B cell (primary cell): ENCODE measurements around the gene CCDC179. TPM values are rescaled to one million over a fixed set of nuclear protein-coding genes. Genes with fewer than 3 reads are reported as not detected.

Experiments
- ATAC-seq: fragments of 200-7000 bp; cut with Tn5 transposase; one replicate; pipeline ENCODE4 v1.10.0; 2021; ENCODE audit warnings: low read depth, mild to moderate bottlenecking, moderate number of reproducible peaks, moderate library complexity
- CTCF ChIA-PET: fragments of 350-600 bp; sonication (Branson Sonifier 250); formaldehyde crosslinking; loops from one replicate; lab custom pipeline; 2021; ENCODE audit warnings: antibody characterized with exemption, inconsistent platforms; lab: Charles Lee
- POLR2A ChIA-PET: fragments of 350-600 bp; sonication (Branson Sonifier 250); formaldehyde crosslinking; loops from one replicate; lab custom pipeline; 2021; ENCODE audit warnings: antibody characterized with exemption; lab: Charles Lee
- DNase-seq: peaks from one replicate; pipeline ENCODE4 v3.0.0; 2013
- H2AFZ ChIP-seq: 2 replicates; pipeline ENCODE4 v1.6.1; 2012; ENCODE audit warnings: mild to moderate bottlenecking, low read depth, low read length; ENCODE audit not compliant: insufficient read depth, poor library complexity, severe bottlenecking
- H3K27ac ChIP-seq, 2 donors: 1 replicate in 1 of 2; 2 replicates in 1 of 2; pipeline ENCODE4 v1.5.1; 2012 to 2013; ENCODE audit warnings: low read length in 2 of 2, mild to moderate bottlenecking in 2 of 2, moderate library complexity in 1 of 2
- H3K27me3 ChIP-seq, 4 experiments: fragments of 200-600 bp in 1 of 4; sonication (generic) in 1 of 4; replicated peaks in 1 of 4; 1 replicate in 2 of 4; 2 replicates in 2 of 4; pipeline versions ENCODE4 v1.6.1 to v1.7.0; 2013 to 2016; ENCODE audit warnings: low read length in 3 of 4, mild to moderate bottlenecking in 2 of 4, mixed read lengths in 1 of 4, moderate library complexity in 1 of 4; ENCODE audit not compliant: insufficient read depth in 4 of 4, control insufficient read depth in 3 of 4; ENCODE audit errors: control extremely low read depth in 1 of 4
- H3K36me3 ChIP-seq, 2 experiments: replicated peaks in 1 of 2; 1 replicate in 1 of 2; 2 replicates in 1 of 2; pipeline versions ENCODE4 v1.6.1 to v1.7.1; 2013; ENCODE audit warnings: low read length in 1 of 2; ENCODE audit not compliant: insufficient read depth in 2 of 2, control insufficient read depth in 1 of 2; ENCODE audit errors: control extremely low read depth in 1 of 2, extremely low read depth in 1 of 2
- H3K4me1 ChIP-seq, 2 donors: fragments of 200-600 bp in 1 of 2; sonication (generic) in 1 of 2; 1 replicate in 1 of 2; 2 replicates in 1 of 2; pipeline versions ENCODE4 v1.5.1 to v1.6.1; 2013 to 2017; ENCODE audit warnings: low read length in 2 of 2; ENCODE audit not compliant: control insufficient read depth in 2 of 2, insufficient read depth in 2 of 2
- H3K4me2 ChIP-seq: replicated peaks from 2 replicates; pipeline ENCODE3; 2012; ENCODE audit warnings: mild to moderate bottlenecking, low read depth, low read length; ENCODE audit not compliant: poor library complexity, severe bottlenecking
- H3K4me3 ChIP-seq, 5 experiments: fragments of 200-600 bp in 1 of 5; sonication (generic) in 1 of 5; 1 replicate in 3 of 5; 2 replicates in 2 of 5; pipeline versions ENCODE4 v1.5.1 to v1.7.0; 2011 to 2016; ENCODE audit warnings: low read length in 4 of 5, mild to moderate bottlenecking in 4 of 5, low read depth in 2 of 5, control low read depth in 1 of 5, moderate library complexity in 1 of 5; ENCODE audit not compliant: insufficient read depth in 1 of 5; ENCODE audit errors: control extremely low read depth in 1 of 5, extremely low read depth in 1 of 5
- H3K79me2 ChIP-seq: fragments of 200-600 bp; sonication (generic); one replicate; pipeline ENCODE4 v1.6.0; 2016; ENCODE audit warnings: low read length; ENCODE audit not compliant: control insufficient read depth, insufficient read depth
- H3K9ac ChIP-seq: fragments of 200-600 bp; sonication (generic); 2 replicates; pipeline ENCODE4 v1.6.1; 2017; ENCODE audit warnings: mild to moderate bottlenecking, low read length, moderate library complexity
- H3K9me3 ChIP-seq, 3 donors: one replicate each; pipeline versions ENCODE4 v1.6.1 to v1.7.1; 2013; ENCODE audit warnings: low read length in 2 of 3; ENCODE audit not compliant: control insufficient read depth in 2 of 3, insufficient read depth in 1 of 3; ENCODE audit errors: control extremely low read depth in 1 of 3
- H4K20me1 ChIP-seq: 2 replicates; pipeline ENCODE4 v1.6.0; 2012; ENCODE audit warnings: mild to moderate bottlenecking, low read length; ENCODE audit not compliant: insufficient read depth, control insufficient read depth, poor library complexity, severe bottlenecking
- H3K27ac Mint-ChIP-seq: one replicate; pipeline ENCODE4 v1.8.0; 2021; ENCODE audit warnings: mixed read lengths
- H3K27me3 Mint-ChIP-seq: one replicate; pipeline ENCODE4 v1.8.0; 2021; ENCODE audit warnings: mixed read lengths
- H3K4me1 Mint-ChIP-seq: one replicate; pipeline ENCODE4 v1.8.0; 2021; ENCODE audit warnings: mixed read lengths
- H3K4me3 Mint-ChIP-seq: one replicate; pipeline ENCODE4 v1.8.0; 2021; ENCODE audit warnings: mixed read lengths
- H3K9me3 Mint-ChIP-seq: one replicate; pipeline ENCODE4 v1.8.0; 2022; ENCODE audit warnings: mixed read lengths; ENCODE audit not compliant: insufficient read depth
- CTCF ChIP-seq: fragments of 200-600 bp; IDR thresholded peaks from one replicate; pipeline ENCODE4 v1.8.0; 2022; ENCODE audit warnings: antibody characterized with exemption, mild to moderate bottlenecking
- EZH2 ChIP-seq: IDR thresholded peaks from 2 replicates; pipeline ENCODE4 v1.6.1; 2012; ENCODE audit warnings: borderline replicate concordance, low read depth, mild to moderate bottlenecking, moderate library complexity, low read length; ENCODE audit not compliant: insufficient read depth, poor library complexity, severe bottlenecking
- WGBS: methylation state at CpG from one replicate; pipeline ENCODE4 v1.1.5; 2013; ENCODE audit warnings: missing lambda C conversion rate; ENCODE audit not compliant: insufficient coverage; 5-methylcytosine and 5-hydroxymethylcytosine counted together
- intact Hi-C: fragments of 100-400 bp; cut with micrococcal nuclease; formaldehyde crosslinking; loops from one replicate; pipeline ENCODE4 v1.10.0; 2022
- polyA minus RNA-seq: library from RNA; depleted of rRNA, polyadenylated mRNA; stranded (reverse); fragments of >200 nt; gene quantifications from 2 replicates; pipeline ENCODE4 v1.2.3, GENCODE V29; 2012
- polyA plus RNA-seq: library from polyadenylated mRNA; depleted of rRNA; stranded (reverse); fragments of >200 nt; gene quantifications from 2 replicates; pipeline ENCODE4 v1.2.3, GENCODE V29; 2012
- total RNA-seq, 2 donors: library from RNA; stranded (reverse); fragments of 120-200 nt in 1 of 2; gene quantifications; 1 replicate in 1 of 2; 2 replicates in 1 of 2; pipeline versions ENCODE4 v1.2.3 to v1.2.4, GENCODE V29; 2013 to 2022

CCDC179 gene
- total RNA-seq (not detected in 2 replicates), polyA plus RNA-seq (not detected in 2 replicates), polyA minus RNA-seq (not detected in 2 replicates)
- total RNA-seq (2013) = not detected

- H3K36me3 ChIP-seq = no peaks in the 10 kb centered on the region
- TF ChIP-seq EZH2 (no peak), CTCF (no peak)
- Mint-ChIP-seq H3K9me3 (no peaks in the 10 kb centered on the region), H3K4me3 (no peak within 1 kb of the TSS), H3K27ac (no peak within 1 kb of the TSS), H3K27me3 (no peaks in the 10 kb centered on the region), H3K4me1 (no peaks in the 10 kb centered on the region)
- ATAC-seq (no peak), DNase-seq (no peak)
- WGBS = 100% methylated on average over 4 of the region's 4 CpGs
- no peak within 1 kb of the TSS for H3K9ac ChIP-seq
- no peaks in the 10 kb centered on the region for H3K27me3 ChIP-seq
- ChIA-PET POLR2A (no interaction called here), CTCF (interaction anchor here (1.2 kb wide), 1 partner anchor 25 kb away, joined by 3 read pairs; no protein-coding TSS in a partner anchor)
- H3K9me3 ChIP-seq = no peaks in the 10 kb centered on the region
- no peaks in the 10 kb centered on the region for H3K79me2 ChIP-seq
- no peak within 1 kb of the TSS for H3K4me3 ChIP-seq
- no peak within 1 kb of the TSS for H2AFZ ChIP-seq
- intact Hi-C loops = no loop called here
- no peaks in the 10 kb centered on the region for H4K20me1 ChIP-seq
- no peak within 1 kb of the TSS for H3K27ac ChIP-seq
- H3K4me2 ChIP-seq = no peak within 1 kb of the TSS
- no peaks in the 10 kb centered on the region for H3K4me1 ChIP-seq
These were observed at the start of gene CCDC179 for GRCh38 chr11:22860241-22860640. Gene CCDC179 (minus strand): TSS chr11:22860474. CDS start chr11:22860421, 53 bp downstream.

GRCh38 chr11:22903782-22904181 is 43.5 kb upstream of the CCDC179 start:
- Mint-ChIP-seq H3K9me3 (peaks cover 2% of the 10 kb centered on the region), H3K27ac (no peak overlapping the region), H3K27me3 (no peaks in the 10 kb centered on the region), H3K4me1 (no peaks in the 10 kb centered on the region), H3K4me3 (no peak overlapping the region)
- Histone ChIP-seq H3K27ac (no peak overlapping the region), H3K4me1 (no peaks in the 10 kb centered on the region), H3K36me3 (no peaks in the 10 kb centered on the region), H3K4me2 (no peak overlapping the region), H3K79me2 (no peaks in the 10 kb centered on the region), H4K20me1 (no peaks in the 10 kb centered on the region), H3K4me3 (no peak overlapping the region), H2AFZ (no peak overlapping the region), H3K9me3 (peaks cover 0 to 3% (median 0%) of the 10 kb centered on the region in 3 donors), H3K9ac (no peak overlapping the region), H3K27me3 (no peaks in the 10 kb centered on the region)
- POLR2A ChIA-PET = no interaction called here
- WGBS = 80% methylated on average over 1 of the region's 1 CpG
- TF ChIP-seq EZH2 (no peak), CTCF (no peak)
- CTCF ChIA-PET = no interaction called here
- no peak for ATAC-seq
- DNase-seq = no peak
- intact Hi-C loops = no loop called here
